Stimulated activated CD8-positive, alpha-beta memory T cell treated with anti-CD3 and anti-CD28 coated beads, Interleukin-12 subunit alpha, Interleukin-12 subunit beta, amount 100 ng/mL, for 24 hours (primary cell): ENCODE data around the gene USP6NL.

Experiments
- DNase-seq: peaks from one replicate; pipeline ENCODE4 v3.0.0-alpha.2; 2020; ENCODE audit errors: extremely low read depth

The USP6NL gene

GRCh38 chr10:11593612-11594011 lies 17.8 kb downstream of the USP6NL start:
- no peak for DNase-seq

DNA sequence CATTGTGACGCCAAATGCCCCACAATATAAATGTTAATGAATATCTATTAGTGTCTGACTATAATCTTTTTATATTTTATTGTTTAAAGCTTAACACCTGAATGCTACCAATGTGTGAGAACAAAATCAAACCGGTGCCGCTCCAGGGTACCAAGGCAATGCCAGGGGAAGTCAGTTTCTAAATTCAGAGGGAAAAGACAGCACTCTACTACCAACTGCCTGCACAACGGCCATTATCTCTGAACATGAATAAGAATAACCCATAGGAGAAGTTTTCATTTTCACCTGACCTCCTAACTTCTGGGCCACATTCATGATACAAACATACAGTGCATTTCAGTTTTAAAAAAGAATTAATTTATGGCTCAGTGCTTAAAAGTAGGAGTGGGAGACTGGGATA lies 21.7 kb downstream of the USP6NL start:
- no peak for DNase-seq

DNA sequence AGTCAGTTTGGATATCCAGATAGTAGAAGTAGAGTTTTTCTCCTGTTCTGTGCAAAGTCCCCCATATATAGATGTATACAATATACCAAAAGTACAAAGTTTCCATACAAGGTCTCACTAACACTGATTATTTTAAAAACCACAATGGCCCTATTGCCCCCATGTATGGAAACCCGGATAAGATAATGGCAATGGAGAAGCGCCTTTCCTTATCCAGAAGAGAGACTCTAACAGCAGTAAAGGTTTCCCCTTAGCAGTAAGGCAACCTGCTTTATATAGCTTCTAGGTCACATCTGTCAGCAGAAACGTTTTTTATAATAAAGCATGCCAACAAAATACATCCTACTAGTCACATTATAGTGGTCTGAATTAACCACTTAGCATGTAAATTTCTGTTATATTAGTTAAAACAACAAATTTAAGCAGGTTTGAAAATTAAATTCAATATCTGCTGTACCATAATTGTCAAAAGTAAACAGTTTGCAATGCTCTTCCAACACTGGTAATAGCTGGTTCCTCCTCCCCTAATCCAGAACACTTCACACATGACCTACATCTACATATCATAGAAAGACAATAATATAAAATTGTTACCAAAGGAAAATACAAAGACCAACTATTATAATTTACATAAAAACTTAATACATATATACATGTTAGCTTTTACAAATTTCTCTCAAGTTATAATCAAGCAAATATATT lies 22.4 kb downstream of the USP6NL start:
- DNase-seq, result no peak

DNA sequence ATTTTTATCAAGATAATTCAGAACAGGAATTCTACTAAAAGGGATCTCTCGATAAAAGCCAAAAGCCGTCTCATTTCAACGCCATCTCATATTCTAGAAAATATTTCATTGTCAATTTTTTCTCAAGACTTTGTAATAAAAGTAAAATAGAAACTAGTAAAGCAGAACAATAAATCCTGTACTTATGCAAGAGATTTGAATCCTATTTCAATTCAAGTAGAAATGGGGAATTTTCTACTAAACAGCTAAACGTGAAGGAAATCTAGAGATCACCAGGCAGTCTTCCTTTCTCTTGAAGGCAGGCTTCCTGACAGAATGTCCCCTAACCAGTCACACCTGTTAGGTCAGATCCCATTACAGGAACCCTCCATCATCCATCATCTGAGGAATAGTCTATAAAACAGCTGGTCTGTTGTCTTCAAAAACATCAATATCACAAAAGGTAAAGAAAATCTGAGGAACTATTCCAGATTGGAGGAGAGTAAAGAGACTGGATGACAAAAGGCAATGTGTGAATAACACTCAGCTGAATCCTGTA lies 23.7 kb downstream of the USP6NL start:
- DNase-seq, result no peak

DNA sequence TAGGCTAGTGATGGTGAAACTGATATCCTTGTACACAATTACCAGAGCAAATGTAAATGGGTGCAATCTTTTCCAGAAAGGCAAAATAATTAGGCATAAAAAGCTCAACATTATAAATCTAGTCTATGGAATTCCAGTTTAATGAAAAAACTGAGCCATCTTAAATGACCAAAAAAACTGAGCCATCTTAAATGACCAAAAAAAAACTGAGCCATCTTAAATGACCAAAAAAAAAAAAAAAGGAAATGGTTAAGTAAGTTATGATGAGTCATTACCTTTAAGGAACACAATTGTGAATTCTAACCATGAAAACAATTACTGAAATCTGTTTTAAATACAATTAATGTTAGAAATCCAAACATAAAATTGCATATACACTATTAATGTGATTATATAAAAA lies 25.3 kb downstream of the USP6NL start:
- DNase-seq, result no peak

DNA sequence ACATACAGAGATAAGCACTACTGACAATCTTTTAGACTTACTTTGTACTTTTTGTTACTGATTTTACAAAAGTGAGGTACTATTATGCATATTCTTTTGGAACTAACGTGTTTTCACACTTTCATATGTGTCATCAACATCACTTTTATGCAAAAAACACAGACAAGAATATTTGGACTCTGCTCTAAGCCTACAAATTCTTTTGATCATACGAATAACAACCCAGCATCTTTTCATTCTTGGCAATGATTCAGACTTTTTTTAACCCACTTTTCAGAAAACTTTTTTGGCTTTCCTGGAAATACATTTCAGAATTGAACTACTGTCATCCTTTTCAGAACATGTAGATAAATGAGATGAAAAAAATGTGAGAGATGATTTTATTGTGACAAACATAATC lies 30.2 kb downstream of the USP6NL start:
- no peak for DNase-seq

DNA sequence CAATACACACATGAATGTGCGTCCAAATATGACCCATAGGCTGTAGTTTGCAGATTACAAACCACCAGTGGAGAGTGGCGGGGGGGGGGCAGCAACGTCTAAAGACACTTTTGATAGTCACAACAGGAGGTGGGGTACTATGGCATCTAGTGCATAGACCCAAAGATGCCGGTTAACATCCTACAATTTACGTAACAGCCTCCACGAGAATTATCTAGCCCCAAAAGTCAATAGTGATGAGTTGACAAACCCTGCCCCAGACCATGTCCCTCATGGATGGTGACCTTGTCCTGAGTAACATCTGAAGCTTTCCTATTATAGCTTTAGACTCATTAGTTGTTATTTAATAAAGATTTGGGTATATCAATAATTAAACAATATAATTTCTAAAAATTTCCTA lies 31.6 kb downstream of the USP6NL start:
- no peak for DNase-seq

- DNase-seq, result peak; percentile 11
Measured at GRCh38 chr10:11578802-11579255, 32.6 kb downstream of the USP6NL start.

DNA sequence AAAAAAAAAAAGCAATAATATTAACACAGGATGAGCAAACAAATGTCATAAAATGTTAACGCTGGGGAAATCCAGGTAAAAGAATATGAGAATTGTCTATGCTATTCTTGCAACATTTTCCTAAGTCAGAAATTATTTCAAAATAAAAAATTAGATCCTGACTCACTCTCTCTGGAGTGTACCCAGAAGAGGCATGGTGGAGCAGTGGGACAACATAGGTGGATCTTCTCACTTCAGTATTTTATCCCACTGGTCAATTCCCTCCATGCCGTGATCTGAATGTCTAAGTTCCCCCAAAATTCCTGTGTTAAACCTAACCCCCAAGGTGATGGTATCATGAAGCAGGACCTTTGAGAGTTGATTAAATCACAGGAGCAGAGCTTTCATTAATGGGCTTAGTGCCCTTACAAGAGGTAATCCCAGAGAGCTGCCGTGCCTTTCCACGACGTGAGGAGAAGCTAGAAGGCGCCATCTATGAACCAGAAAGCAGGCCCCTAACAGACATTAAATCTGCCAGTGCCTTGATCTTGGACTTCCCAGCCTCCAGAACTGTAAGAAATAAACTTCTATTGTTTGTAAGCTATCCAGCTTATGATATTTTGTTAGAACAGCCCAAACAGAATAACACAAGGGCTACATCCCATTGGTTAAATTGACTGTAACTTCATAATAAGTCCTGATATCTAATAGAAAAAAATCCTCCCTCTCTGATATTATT lies 35.2 kb downstream of the USP6NL start:
- no peak for DNase-seq

GRCh38 chr10:11573497-11573896 lies 38.0 kb downstream of the USP6NL start:
- no peak for DNase-seq

DNA sequence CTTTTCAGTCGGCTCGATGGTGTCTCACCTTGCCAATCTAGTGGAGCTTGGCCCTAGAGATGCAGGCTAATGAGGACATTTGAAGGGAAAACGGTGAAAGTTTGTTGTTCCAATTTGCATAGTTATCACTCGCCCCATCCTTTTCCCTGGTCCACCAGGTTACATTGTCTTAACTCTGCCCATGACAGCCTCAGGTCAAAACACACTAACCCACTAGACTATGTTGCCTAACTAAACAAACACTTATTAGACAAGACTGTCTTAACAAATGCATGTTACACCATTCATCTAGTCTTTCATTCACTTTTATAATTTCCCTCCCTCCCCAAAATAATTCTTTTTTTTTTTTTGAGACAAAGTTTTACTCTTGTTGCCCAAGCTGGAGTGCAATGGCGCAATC lies 40.7 kb downstream of the USP6NL start:
- DNase-seq, result no peak

- DNase-seq, result no peak
Measured at GRCh38 chr10:11569471-11569870, 42.0 kb downstream of the USP6NL start.

DNA sequence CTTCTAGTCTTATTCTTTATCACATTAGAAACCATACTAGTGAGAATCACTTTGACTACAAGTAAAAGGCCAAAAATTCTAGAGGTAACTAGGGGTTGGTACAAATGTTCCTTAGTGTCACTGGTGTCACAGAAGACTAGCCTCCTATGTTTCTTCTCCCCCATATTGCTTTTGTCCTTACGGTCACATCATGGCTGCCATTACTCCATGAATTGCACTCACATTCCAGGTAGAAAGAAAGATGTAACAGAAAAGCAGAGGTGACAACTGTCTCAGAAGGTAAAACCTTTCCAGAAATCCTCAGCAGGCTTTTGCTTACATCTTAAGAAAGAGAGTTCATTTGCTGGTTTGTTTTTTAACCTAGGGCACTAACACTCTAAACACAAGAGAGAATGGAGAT lies 42.9 kb downstream of the USP6NL start:
- no peak for DNase-seq

GRCh38 chr10:11564741-11565140 lies 46.7 kb downstream of the USP6NL start:
- DNase-seq, result no peak

GRCh38 chr10:11563936-11564335 lies 47.5 kb downstream of the USP6NL start:
- DNase-seq, result no peak

GRCh38 chr10:11562888-11563287 lies 48.6 kb downstream of the USP6NL start:
- DNase-seq, result no peak

DNA sequence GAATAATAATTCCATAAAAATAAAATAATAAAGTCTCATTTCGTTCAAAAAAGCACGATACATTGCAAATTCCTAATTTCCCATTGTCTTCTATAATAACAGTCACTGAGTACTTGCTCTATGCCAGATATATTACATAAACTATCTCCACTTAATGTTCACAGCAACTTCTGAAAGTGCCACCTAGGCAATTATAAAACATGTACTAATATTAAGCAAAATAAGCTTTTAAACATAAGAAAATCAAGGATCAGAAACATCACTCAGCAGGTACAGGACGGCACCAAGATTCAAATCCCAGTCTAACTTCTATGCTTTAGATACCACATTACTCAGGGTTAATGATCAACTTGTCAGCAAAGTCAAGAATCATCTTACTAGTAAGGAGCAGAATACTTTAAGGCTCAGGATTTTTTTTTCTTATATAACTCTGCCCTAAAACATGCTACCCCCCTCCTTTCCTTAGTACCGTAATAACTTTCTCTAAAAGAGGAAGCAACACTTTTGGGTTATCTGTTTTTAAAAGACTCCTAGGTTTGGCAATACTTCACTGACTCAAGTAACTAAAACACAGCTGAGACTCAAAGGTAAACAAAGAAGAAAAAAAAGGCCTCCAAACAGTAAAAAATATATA lies 51.3 kb downstream of the USP6NL start:
- no peak for DNase-seq

DNA sequence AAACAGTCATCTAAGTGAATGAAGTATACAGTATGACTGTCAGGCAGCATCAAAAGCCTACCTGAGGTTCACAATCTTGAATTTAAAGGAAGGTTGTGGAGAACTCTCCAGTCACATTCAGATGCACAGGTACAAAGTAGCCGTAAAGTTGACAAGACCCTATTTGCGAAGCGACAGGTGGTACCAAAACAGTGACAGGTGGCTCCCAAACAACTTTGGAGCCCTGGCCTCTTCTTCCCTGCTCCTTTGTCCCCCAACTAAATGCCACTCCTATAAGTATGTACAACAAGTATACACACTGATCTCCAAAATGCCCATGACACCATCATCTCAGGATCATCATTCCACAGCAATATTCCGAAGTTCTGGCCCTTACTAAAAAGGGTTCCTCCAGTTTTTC lies 53.5 kb downstream of the USP6NL start:
- DNase-seq, result no peak

DNA sequence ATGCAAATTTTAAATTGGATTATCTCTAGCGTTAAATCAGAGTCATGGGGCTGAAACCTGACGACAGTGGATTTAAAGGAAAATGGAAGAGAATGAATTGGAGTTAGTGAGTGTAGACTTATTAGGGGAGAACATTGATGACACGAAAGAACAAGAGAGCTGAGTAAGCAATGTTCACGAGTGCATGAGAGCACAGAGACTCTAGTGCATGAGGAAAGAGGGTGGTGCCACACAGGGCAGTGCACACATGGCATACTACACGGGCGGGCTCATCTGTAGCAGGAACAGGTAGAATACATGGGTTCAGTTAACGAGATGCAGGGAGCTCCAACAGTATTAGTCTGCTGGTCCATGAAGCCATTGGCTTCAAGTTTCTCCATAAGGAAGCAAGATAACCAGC lies 53.9 kb downstream of the USP6NL start:
- DNase-seq, result no peak

DNA sequence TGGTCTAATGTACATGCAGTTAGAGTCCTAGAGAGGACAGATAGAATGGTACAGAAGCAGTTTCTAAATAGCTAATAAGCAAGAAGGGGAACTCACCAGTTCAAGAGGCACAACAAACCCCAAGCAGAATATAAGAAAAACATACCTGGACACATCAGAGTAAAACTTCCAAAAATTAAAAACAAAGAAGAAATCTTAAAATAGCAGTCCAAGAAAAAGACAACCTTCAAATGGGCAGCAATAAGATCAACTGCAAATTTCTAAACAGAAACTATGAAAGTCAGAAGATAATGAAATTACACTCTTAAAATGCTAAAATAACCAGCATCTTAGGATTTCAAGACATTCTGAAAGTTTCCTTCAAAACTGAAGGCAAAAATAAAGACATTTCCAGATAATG lies 55.9 kb downstream of the USP6NL start:
- no peak for DNase-seq

- DNase-seq, result no peak
Measured at GRCh38 chr10:11553773-11554381, 57.6 kb downstream of the USP6NL start.

DNA sequence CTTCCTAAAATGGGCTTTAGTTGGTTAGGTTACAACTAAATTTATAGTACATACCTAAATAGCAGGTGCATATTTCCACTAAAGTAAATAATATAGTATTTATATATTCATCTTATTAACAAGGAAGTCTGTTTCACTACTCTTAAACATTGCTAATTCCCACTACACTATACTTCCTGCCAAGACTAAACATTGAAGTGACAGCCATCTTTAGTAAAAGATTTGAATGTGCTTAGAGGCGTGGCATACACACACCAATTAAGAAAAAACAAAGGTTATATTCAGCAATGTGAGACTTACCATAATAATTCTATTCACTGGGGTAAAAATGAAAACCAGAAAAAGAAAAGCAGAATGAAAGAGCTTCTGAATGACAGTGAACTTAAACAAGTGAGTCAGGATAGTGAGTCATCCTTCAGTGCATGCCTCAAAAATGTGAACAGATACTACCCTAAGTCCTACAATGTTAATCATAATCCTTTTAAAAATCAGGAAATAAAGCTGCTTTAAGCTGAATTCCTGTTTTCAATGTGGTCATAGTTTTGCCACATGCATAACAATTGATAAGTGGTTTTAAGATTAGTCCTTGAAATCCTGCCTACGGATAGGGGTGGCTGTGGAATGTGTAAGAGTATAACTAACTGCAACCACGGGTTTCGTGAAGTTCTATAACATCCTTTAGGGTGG lies 59.4 kb downstream of the USP6NL start:
- no peak for DNase-seq
